ENCODE results near the gene VMP1. TPM values are rescaled to one million over a fixed set of nuclear protein-coding genes. Genes with fewer than 3 reads are reported as not detected.

The VMP1 gene
- total and polyA plus RNA-seq, 2 of the 13 experiments (the other 11 are each of a cell fraction or from before 2014, with no cell fraction given) = 186 to 271 TPM

- no peak for DNase-seq (ENCODE audit: low spot score)
- in situ Hi-C loops (cut with HindIII; ENCODE audit: extremely low pct_ligation_motif_present, low pct_unique_long_range_greater_than_20kb) = no loop called here
- H3K4me1 ChIP-seq (ENCODE audit: insufficient read depth, low read length) = no peaks in the 10 kb centered on the region
- no peak overlapping the region for H3K4me3 ChIP-seq (replicated peaks in 1 of 3; ENCODE audit: insufficient read depth in 1 of 3, low read depth in 2 of 3, low read length in 3 of 3)
- TF ChIP-seq POLR2A (IDR thresholded peaks at IDR 0.05; ENCODE audit: insufficient read depth in 1 of 2, low read depth in 2 of 2, low read length in 2 of 2) = 0 out of 4 replicates have a peak, but pooled peaks have one; percentile 21 to 23
- TF ChIP-seq ZNF382 (CRISPR knock-in tag; IDR thresholded peaks at IDR 0.05; ENCODE audit: borderline replicate concordance) = no peak
- H3K9ac ChIP-seq (ENCODE audit: insufficient read depth, low read depth, low read length) = no peak overlapping the region
- ChIA-PET CTCF (ENCODE audit: low intra/inter-chr PET ratio, low total read pairs) (no interaction called here), POLR2A (interaction anchor here (1.5 kb wide), 1 partner anchor 69 kb away, joined by 3 read pairs; no protein-coding TSS in a partner anchor)
- H2AFZ ChIP-seq (ENCODE audit: low read length) = no peak overlapping the region
- no peak overlapping the region for H3K4me2 ChIP-seq (ENCODE audit: low read depth, low read length)
- 100% methylated on average over 1 of the region's 1 CpG for WGBS (ENCODE audit: low lambda C conversion rate)
- no peak overlapping the region for H3K27ac ChIP-seq (ENCODE audit: extremely low read length, insufficient read depth, low read length)
- H3K36me3 ChIP-seq (replicated peaks in 1 of 2; ENCODE audit: control insufficient read depth in 1 of 2, insufficient read depth in 2 of 2, low read length in 2 of 2) = peaks cover 31 to 88% of the 10 kb centered on the region in 2 experiments
- no peak for FAIRE-seq
- H3K27me3 ChIP-seq (ENCODE audit: control insufficient read depth in 1 of 2, insufficient read depth in 2 of 2, low read length in 2 of 2) = no peaks in the 10 kb centered on the region
- BruUV-seq (replicated peaks) = no TSS peak
- H3K9me3 ChIP-seq (ENCODE audit: low read length) = no peaks in the 10 kb centered on the region
- H4K20me1 ChIP-seq (ENCODE audit: insufficient read depth, low read length) = no peaks in the 10 kb centered on the region
- H3K79me2 ChIP-seq (ENCODE audit: insufficient read depth, low read length) = no peaks in the 10 kb centered on the region
- no peak for ATAC-seq
- intact Hi-C loops (cut with micrococcal nuclease; ENCODE audit: unreplicated experiment) = loop anchor here (2.0 kb wide), 1 partner anchor 59 kb away; no protein-coding TSS in a partner anchor
Observed at GRCh38 chr17:59688008-59688407, 19.4 kb upstream of the VMP1 start.

- no peak overlapping the region for H3K27ac ChIP-seq (ENCODE audit: extremely low read length, insufficient read depth, low read length)
- no TSS peak for BruUV-seq (replicated peaks)
- no peak for ATAC-seq
- no peak for FAIRE-seq
- peaks cover 31 to 86% of the 10 kb centered on the region in 2 experiments for H3K36me3 ChIP-seq (replicated peaks in 1 of 2; ENCODE audit: control insufficient read depth in 1 of 2, insufficient read depth in 2 of 2, low read length in 2 of 2)
- no peak overlapping the region for H2AFZ ChIP-seq (ENCODE audit: low read length)
- H4K20me1 ChIP-seq (ENCODE audit: insufficient read depth, low read length) = no peaks in the 10 kb centered on the region
- H3K4me3 ChIP-seq (replicated peaks in 1 of 3; ENCODE audit: insufficient read depth in 1 of 3, low read depth in 2 of 3, low read length in 3 of 3) = no peak overlapping the region
- no peaks in the 10 kb centered on the region for H3K27me3 ChIP-seq (ENCODE audit: control insufficient read depth in 1 of 2, insufficient read depth in 2 of 2, low read length in 2 of 2)
- POLR2A ChIA-PET = interaction anchor here (0.5 to 2.0 kb wide), 2 partner anchors 20 to 479 kb away, joined by 3 to 6 read pairs; partner anchors contain the start of genes PTRH2 and VMP1
- in situ Hi-C loops (cut with HindIII; ENCODE audit: extremely low pct_ligation_motif_present, low pct_unique_long_range_greater_than_20kb) (no loop called here), intact Hi-C loops (cut with micrococcal nuclease; ENCODE audit: unreplicated experiment) (loop anchor here (2.0 kb wide), 1 partner anchor 60 kb away; no protein-coding TSS in a partner anchor)
- H3K79me2 ChIP-seq (ENCODE audit: insufficient read depth, low read length) = peaks cover 2% of the 10 kb centered on the region
- 95% methylated on average over 2 of the region's 2 CpGs for WGBS (ENCODE audit: low lambda C conversion rate)
- no peak overlapping the region for H3K9ac ChIP-seq (ENCODE audit: insufficient read depth, low read depth, low read length)
- H3K4me2 ChIP-seq (ENCODE audit: low read depth, low read length) = no peak overlapping the region
- DNase-seq (ENCODE audit: low spot score) = no peak
- TF ChIP-seq ZNF746 (CRISPR knock-in tag; IDR thresholded peaks at IDR 0.05) = no peak
- no peak for TF ChIP-seq IRX3 (CRISPR knock-in tag; IDR thresholded peaks at IDR 0.05; ENCODE audit: borderline replicate concordance, low read depth)
- TF ChIP-seq YEATS4 (CRISPR knock-in tag; IDR thresholded peaks at IDR 0.05; ENCODE audit: borderline replicate concordance) = no peak
- TF ChIP-seq ZNF329 (CRISPR knock-in tag; IDR thresholded peaks at IDR 0.05; ENCODE audit: low read depth) = no peak
- no peak for TF ChIP-seq ZNF644 (CRISPR knock-in tag; IDR thresholded peaks at IDR 0.05; ENCODE audit: low read depth)
- no peak for TF ChIP-seq PHF8 (CRISPR knock-in tag; IDR thresholded peaks at IDR 0.05)
- H3K9me3 ChIP-seq (ENCODE audit: low read length) = no peaks in the 10 kb centered on the region
- CTCF ChIA-PET (ENCODE audit: low intra/inter-chr PET ratio, low total read pairs) = no interaction called here
- H3K4me1 ChIP-seq (ENCODE audit: insufficient read depth, low read length) = peaks cover 1% of the 10 kb centered on the region
Observed at GRCh38 chr17:59688496-59688895, 19.0 kb upstream of the VMP1 start.
